HUES64 (cell line): ENCODE results near the gene CTSS.
"Not testable (repeated sequence)": the region's sequence is repeated elsewhere in the genome, so short reads cannot be mapped to it uniquely, and the experiment has no call there.

Source experiments
- H3K27ac ChIP-seq: 2 replicates; pipeline ENCODE4 v1.7.0; 2013; ENCODE audit warnings: low read depth, low read length, inconsistent platforms
- H3K27me3 ChIP-seq: 2 replicates; pipeline ENCODE4 v1.6.1; 2013; ENCODE audit warnings: mild to moderate bottlenecking, low read length; ENCODE audit not compliant: insufficient read depth
- H3K36me3 ChIP-seq: 2 replicates; pipeline ENCODE4 v1.6.1; 2013; ENCODE audit warnings: mild to moderate bottlenecking, low read length; ENCODE audit not compliant: insufficient read depth
- H3K4me1 ChIP-seq: 2 replicates; pipeline ENCODE4 v1.6.1; 2013; ENCODE audit warnings: mild to moderate bottlenecking, low read length, moderate library complexity; ENCODE audit not compliant: insufficient read depth
- H3K4me3 ChIP-seq: 2 replicates; pipeline ENCODE4 v1.5.1; 2013; ENCODE audit warnings: mild to moderate bottlenecking, low read length, moderate library complexity
- H3K9ac ChIP-seq: 2 replicates; pipeline ENCODE4 v1.6.1; 2013; ENCODE audit warnings: mild to moderate bottlenecking, low read depth, low read length
- H3K9me3 ChIP-seq: 2 replicates; pipeline ENCODE4 v1.6.1; 2013; ENCODE audit warnings: low read depth, low read length; ENCODE audit not compliant: insufficient read depth
- WGBS: fragments of 150-250, 120-280 bp; methylation state at CpG from one replicate; pipeline ENCODE4 v1.1.7; 2013; ENCODE audit warnings: missing lambda C conversion rate; 5-methylcytosine and 5-hydroxymethylcytosine counted together

The CTSS gene

DNA sequence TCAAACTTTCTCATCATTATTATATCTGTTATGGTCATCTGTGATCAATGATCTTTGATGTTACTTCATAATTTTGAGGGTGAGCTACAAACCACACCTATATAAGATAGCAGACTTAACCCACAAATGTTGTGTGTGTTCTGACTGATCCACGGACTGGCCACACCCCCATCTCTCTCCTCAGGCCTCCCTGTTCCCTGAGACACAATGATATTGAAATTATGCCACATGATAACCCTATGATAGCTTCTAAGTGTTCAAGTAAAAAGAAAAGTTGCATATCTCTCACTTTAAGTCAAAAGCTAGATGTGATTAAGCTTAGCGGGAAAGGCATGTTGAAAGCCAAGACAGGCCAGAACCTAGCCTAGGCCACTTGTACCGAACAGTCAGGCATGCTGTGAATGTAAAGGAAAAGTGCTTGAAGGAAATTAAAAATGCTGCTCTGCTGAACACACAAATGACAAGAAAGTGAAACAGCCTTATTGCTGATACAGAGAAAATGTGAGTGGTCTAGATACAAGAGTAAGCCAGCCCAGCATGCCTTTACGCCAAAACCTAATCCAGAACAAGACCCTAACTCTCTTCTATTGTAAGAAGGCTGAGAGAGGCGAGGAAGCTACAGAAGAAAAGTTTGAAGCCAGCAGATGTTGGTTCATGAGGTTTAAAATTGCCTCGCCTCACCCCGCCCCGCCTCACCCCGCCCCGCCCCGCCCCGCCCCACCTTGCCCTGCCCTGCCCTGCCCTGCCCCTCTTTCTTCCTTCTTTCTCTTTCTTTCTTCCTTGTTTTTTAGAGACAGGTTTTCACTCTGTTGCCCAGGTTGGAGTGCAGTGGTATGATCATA lies 16.5 kb downstream of the CTSS start:
- Histone ChIP-seq H3K27ac (no peak overlapping the region), H3K9me3 (no peaks in the 10 kb centered on the region), H3K9ac (no peak overlapping the region), H3K27me3 (no peaks in the 10 kb centered on the region), H3K4me1 (no peaks in the 10 kb centered on the region), H3K4me3 (no peak overlapping the region), H3K36me3 (no peaks in the 10 kb centered on the region)
- 93% methylated on average over 8 of the region's 12 CpGs for WGBS

DNA sequence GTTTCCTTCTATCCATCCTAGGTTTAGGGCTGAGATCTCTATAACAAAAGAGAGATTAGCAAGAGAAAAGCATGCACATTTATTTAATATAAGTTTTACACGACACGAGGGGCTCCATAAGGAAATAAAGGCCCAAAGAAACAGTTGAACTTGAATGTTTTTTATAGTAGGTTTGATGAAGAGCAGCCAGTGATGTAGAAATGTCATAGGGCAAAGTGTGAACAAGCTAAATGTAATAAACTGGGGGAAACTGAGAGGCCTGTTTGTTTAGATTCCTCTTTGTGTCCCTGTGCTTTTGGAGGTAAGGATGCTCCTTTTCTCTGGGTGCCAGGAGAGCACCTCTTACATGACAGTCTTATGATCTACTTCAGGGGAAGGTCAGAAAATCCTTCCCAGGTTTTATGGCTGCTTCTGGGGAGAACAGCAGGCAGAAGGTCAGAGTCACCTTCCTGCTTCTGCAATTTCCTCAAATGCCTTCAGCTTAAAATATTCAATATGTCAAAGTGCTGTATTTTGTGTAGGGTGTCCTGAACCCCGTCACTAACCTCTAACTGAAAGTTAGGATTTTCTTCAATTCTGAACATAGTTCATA lies 35.4 kb downstream of the CTSS start:
- no peak overlapping the region for H3K4me3 ChIP-seq
- no peak overlapping the region for H3K9ac ChIP-seq
- H3K27ac ChIP-seq: no peak overlapping the region
- WGBS: 99% methylated on average over 3 of the region's 3 CpGs
- H3K9me3 ChIP-seq: no peaks in the 10 kb centered on the region
- no peaks in the 10 kb centered on the region; the same call in 1 of the 2 replicates for H3K4me1 ChIP-seq
- H3K27me3 ChIP-seq: no peaks in the 10 kb centered on the region
- no peaks in the 10 kb centered on the region for H3K36me3 ChIP-seq

DNA sequence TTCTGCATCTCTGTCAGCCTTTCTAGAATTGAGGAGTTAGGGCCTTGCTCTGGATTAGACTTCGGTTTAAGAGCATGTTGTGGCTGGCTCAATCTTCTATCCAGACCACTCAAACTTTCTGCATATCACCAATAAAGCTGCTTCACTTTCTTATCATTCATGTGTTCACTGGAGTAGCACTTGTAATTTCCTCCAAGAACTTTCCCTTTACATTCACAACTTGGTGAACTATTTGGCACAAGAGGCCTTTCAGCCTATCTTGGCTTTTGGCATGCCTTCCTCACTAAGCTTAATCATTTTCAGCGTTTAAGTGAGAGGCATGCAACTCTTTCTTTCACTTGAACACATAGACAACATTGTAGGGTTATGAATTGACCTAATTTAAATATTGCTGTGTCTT lies 41.2 kb downstream of the CTSS start:
- Histone ChIP-seq H3K4me1 (no peaks in the 10 kb centered on the region), H3K36me3 (no peaks in the 10 kb centered on the region), H3K27me3 (no peaks in the 10 kb centered on the region), H3K9me3 (no peaks in the 10 kb centered on the region), H3K9ac (no peak overlapping the region), H3K27ac (no peak overlapping the region), H3K4me3 (no peak overlapping the region)
- 87% methylated on average over 2 of the region's 2 CpGs for WGBS

DNA sequence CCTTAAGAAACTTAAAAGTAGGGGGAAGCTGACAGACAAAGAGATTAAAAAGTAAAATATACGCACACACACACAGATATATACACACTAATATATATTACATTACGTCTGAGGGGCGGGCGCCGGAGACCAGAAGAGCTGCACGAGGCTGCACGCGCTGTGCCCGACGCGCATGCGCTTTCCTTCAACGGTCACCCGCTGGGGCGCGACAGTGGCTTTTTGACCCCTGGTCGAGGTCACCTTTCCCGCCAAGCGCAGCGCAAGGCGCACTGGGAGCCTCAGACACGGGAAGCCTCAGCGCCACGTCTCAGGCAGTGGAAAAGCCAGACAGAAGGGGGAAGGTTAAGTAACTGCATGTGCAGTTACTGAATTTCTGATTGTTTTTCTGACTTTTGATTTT lies 44.9 kb downstream of the CTSS start, which contains the start of gene HORMAD1:
Gene HORMAD1, minus strand, starts transcription at position 193 of the 400 bp plus-strand sequence. CDS start 1,390 bp downstream, outside the sequence.
- H3K27me3 ChIP-seq: no peaks in the 10 kb centered on the region
- no peaks in the 10 kb centered on the region for H3K36me3 ChIP-seq
- WGBS: 96% methylated on average over 24 of the region's 24 CpGs
- no peaks in the 10 kb centered on the region; the same call in 1 of the 2 replicates for H3K4me1 ChIP-seq
- H3K4me3 ChIP-seq: no peak within 1 kb of the TSS
- no peak within 1 kb of the TSS for H3K9ac ChIP-seq
- H3K27ac ChIP-seq: no peak within 1 kb of the TSS
- no peaks in the 10 kb centered on the region for H3K9me3 ChIP-seq

DNA sequence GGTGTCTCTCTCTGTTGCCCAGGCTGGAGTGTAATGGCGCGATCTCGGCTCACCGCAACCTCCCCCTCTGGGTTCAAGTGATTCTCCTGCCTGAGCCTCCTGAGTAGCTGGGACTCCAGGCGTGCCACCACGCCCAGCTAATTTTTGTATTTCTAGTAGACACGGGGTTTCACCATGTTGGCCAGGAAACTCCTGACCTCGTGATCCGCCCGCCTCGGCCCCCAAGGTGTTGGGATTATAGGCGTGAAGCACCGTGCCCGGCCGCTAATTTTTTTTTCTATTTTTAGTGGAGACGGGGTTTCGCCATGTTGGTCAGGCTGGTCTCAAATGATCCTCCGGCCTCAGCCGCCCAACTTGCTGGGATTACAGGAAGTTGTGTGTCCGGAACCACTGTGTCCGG lies 45.5 kb downstream of the CTSS start:
- Histone ChIP-seq H3K9me3 (no peaks in the 10 kb centered on the region), H3K4me3 (no peak overlapping the region), H3K36me3 (no peaks in the 10 kb centered on the region), H3K27me3 (no peaks in the 10 kb centered on the region), H3K9ac (no peak overlapping the region), H3K27ac (no peak overlapping the region), H3K4me1 (no peaks in the 10 kb centered on the region; the same call in 1 of the 2 replicates)
- 96% methylated on average over 21 of the region's 21 CpGs for WGBS

DNA sequence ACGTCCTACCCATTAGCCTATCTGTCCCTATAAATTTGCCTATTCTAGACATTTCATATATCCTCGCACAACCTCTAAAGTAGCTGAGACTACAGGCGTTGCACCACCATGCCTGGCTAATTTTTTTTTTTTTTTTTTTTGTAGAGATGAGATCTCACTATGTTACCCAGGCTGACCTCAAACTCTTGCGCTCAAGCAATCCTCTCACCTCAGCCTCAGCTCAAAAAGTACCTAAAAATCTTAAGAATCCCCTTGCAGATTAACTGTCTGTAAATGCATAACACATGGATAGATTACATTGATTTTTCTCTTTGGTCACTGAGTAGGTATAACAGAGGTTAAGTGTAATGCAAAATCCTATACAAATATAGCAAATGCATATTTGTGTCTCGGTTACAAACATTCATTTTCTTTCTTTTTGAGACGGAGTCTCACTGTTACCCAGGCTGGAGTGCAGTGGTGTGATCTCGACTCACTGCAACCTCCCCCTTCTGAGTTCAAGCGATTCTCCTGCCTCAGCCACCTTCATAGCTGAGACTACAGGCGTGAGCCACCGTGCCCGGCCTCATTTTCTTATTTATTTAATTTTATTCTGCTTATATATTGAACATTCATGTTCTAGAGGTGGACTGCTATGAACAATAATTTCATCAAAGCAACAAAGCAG lies 47.2 kb downstream of the CTSS start:
- Histone ChIP-seq H3K27ac (no peak overlapping the region), H3K9ac (no peak overlapping the region), H3K4me1 (peaks cover 3% of the 10 kb centered on the region), H3K27me3 (no peaks in the 10 kb centered on the region), H3K9me3 (no peaks in the 10 kb centered on the region), H3K36me3 (no peaks in the 10 kb centered on the region), H3K4me3 (no peak overlapping the region)
- WGBS: 82% methylated on average over 7 of the region's 11 CpGs

DNA sequence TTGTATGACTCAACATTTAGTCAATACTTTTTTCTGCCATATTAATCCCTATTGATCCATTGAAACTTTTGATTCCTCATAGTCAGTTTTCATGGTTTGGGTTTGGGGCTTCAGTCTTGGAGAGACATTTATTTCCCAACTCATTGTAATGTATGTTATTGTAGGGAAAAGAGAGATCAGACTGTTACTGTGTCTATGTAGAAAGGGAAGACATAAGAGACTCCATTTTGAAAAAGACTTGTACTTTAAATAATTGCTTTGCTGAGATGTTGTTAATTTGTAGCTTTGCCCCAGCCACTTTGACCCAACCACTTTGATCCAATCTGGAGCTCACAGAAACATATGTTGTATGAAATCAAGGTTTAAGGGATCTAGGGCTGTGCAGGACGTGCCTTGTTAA lies 56.5 kb downstream of the CTSS start:
- WGBS: 100% methylated on average over 1 of the region's 1 CpG
- H3K27me3 ChIP-seq, H3K4me3 ChIP-seq, H3K9me3 ChIP-seq, H3K36me3 ChIP-seq, H3K4me1 ChIP-seq, H3K27ac ChIP-seq, H3K9ac ChIP-seq: not testable (repeated sequence)

DNA sequence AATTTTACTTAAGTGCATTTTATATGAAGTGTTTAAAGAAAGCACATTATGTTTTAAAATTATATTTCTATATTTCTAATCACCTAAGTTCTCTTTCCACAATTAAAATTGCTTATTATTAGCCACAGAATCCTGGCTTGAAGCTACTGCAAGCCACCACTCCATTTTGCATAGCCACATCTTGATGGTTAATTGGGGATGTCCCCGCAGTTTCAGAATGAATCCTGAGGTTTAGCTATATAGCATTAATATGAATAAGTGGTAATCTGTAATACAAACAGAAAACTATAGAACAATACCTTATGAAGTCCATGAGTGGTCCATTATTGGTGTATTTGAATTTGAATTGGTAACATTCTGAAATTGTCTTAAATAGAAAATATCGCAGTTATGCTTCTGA lies 57.0 kb downstream of the CTSS start:
- no peak overlapping the region for H3K9ac ChIP-seq
- 96% methylated on average over 2 of the region's 2 CpGs for WGBS
- H3K9me3 ChIP-seq: no peaks in the 10 kb centered on the region
- no peak overlapping the region for H3K27ac ChIP-seq
- H3K36me3 ChIP-seq: no peaks in the 10 kb centered on the region
- no peak overlapping the region for H3K4me3 ChIP-seq
- H3K4me1 ChIP-seq: peaks cover 8% of the 10 kb centered on the region
- H3K27me3 ChIP-seq: no peaks in the 10 kb centered on the region

DNA sequence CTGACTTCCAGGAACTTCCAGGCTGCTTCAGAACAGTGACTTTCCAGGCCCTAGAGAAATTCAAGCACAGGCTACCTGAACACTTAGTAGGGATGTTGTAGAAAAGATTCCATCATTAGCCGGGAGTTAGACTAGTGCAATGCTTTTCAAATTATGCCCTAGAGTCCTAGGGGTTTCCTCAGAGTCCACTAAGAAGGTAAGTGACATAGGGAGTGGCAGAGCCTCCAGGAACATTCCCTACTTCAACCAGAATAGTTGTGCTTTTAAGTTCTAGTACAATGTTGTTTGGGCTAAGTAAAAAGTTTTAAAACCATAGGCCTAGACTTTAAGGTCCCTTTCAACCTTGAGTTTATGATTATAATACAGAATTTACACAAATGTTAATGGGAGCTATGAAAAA lies 59.5 kb downstream of the CTSS start:
- H3K27ac ChIP-seq: no peak overlapping the region; the same call in 1 of the 2 replicates
- H3K9ac ChIP-seq: no peak overlapping the region
- no peaks in the 10 kb centered on the region for H3K9me3 ChIP-seq
- 90% methylated on average over 1 of the region's 1 CpG for WGBS
- no peaks in the 10 kb centered on the region for H3K27me3 ChIP-seq
- H3K4me3 ChIP-seq: no peak overlapping the region
- H3K36me3 ChIP-seq: no peaks in the 10 kb centered on the region
- H3K4me1 ChIP-seq: no peaks in the 10 kb centered on the region

DNA sequence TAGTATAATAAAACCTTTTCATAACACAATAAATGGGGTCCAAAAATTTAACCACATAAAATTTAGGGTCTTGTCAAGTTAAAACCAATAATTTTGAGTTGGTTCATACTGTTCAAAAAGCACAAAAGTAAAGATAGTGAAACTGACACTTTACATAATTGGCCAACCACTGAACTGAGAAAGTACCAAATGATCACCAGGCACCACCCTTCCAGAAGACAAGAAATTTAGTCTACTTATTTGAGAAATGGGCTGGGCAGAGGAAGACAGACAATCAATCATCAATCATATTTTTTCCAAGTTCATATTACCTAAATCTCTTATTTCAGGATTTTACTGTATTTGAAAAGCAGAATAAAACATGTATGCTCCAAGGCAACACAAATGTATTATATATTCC lies 62.2 kb downstream of the CTSS start:
- H3K27me3 ChIP-seq: no peaks in the 10 kb centered on the region
- H3K36me3 ChIP-seq: no peaks in the 10 kb centered on the region
- no peaks in the 10 kb centered on the region for H3K4me1 ChIP-seq
- no peak overlapping the region for H3K4me3 ChIP-seq
- H3K27ac ChIP-seq: no peak overlapping the region
- H3K9ac ChIP-seq: no peak overlapping the region
- H3K9me3 ChIP-seq: no peaks in the 10 kb centered on the region
